Epithelial cell of esophagus (primary cell): ENCODE measurements around the gene MANBA.

Source experiments
- DNase-seq: peaks from one replicate; pipeline ENCODE4 v3.0.0; 2010; ENCODE audit warnings: low read depth
- H3K4me3 ChIP-seq: 2 replicates; pipeline ENCODE4 v1.5.1; 2011; ENCODE audit warnings: mild to moderate bottlenecking, low read length, control low read depth
- CTCF ChIP-seq: IDR thresholded peaks from 2 replicates; pipeline ENCODE4 v1.5.1; 2011; ENCODE audit warnings: low read depth, mild to moderate bottlenecking, low read length, control low read depth, inconsistent platforms; ENCODE audit not compliant: insufficient read depth; ENCODE audit errors: missing control alignments

Gene MANBA

GRCh38 chr4:102792361-102792936, 31.7 kb upstream of the MANBA start:
- no peak overlapping the region for H3K4me3 ChIP-seq
- no peak for DNase-seq
- no peak for TF ChIP-seq CTCF

- no peak for TF ChIP-seq CTCF
- no peak overlapping the region for H3K4me3 ChIP-seq
- DNase-seq = no peak
These were observed 30.6 kb upstream of the MANBA start for GRCh38 chr4:102791318-102791835.

GRCh38 chr4:102789317-102789717, 28.5 kb upstream of the MANBA start:
- peak; percentile 61 for DNase-seq
- H3K4me3 ChIP-seq = no peak overlapping the region
- no peak for TF ChIP-seq CTCF

- DNase-seq = no peak
- TF ChIP-seq CTCF = no peak
- no peak overlapping the region for H3K4me3 ChIP-seq
These were observed 27.2 kb upstream of the MANBA start for GRCh38 chr4:102787944-102788343.

- DNase-seq = peak; percentile 67
- H3K4me3 ChIP-seq = no peak overlapping the region
- TF ChIP-seq CTCF = no peak
These were observed 26.5 kb upstream of the MANBA start for GRCh38 chr4:102787096-102787881.

GRCh38 chr4:102786279-102786678, 25.5 kb upstream of the MANBA start:
- no peak for TF ChIP-seq CTCF
- no peak overlapping the region for H3K4me3 ChIP-seq
- DNase-seq = no peak
